NCI-H1436 (cell line): ENCODE measurements around the gene SAMSN1.

ENCODE experiments used
- DNase-seq: peaks from one replicate; lab custom pipeline; 2025; lab: John Stamatoyannopoulos, UW

The SAMSN1 gene

GRCh38 chr21:14545906-14546480, at the start of gene SAMSN1:
Gene SAMSN1, minus strand, starts transcription at chr21:14546315. Its CDS starts 54 bp downstream, at chr21:14546261.
- DNase-seq: no peak

GRCh38 chr21:14595449-14595848, 49.3 kb upstream of the SAMSN1 start:
- no peak for DNase-seq

GRCh38 chr21:14594967-14595366, 48.9 kb upstream of the SAMSN1 start:
- no peak for DNase-seq

DNA sequence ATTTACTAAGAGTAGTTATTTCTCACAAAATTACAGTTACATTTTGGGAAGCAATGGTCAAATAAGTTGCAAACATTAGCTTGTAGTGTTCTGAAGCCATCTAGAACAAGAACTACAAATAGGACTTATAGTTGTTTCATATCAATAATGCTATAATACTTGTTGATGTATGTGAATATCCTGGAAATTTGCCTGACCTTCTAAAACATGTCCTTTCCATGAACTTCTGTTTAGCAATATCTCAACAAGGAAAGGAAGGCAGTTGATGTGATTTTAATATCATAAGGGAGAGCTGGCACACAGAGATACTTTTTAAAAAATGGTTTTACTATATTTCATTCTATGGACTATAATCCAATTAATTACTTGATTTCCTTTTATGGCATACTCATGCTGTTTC, 47.1 kb upstream of the SAMSN1 start:
- no peak for DNase-seq

GRCh38 chr21:14592296-14593000, 46.3 kb upstream of the SAMSN1 start:
- DNase-seq: no peak

- no peak for DNase-seq
Measured at GRCh38 chr21:14591882-14592281, 45.8 kb upstream of the SAMSN1 start.

- DNase-seq: no peak
Measured at GRCh38 chr21:14591377-14591776, 45.3 kb upstream of the SAMSN1 start.

- no peak for DNase-seq
Measured at GRCh38 chr21:14589855-14590563, 43.9 kb upstream of the SAMSN1 start.

DNA sequence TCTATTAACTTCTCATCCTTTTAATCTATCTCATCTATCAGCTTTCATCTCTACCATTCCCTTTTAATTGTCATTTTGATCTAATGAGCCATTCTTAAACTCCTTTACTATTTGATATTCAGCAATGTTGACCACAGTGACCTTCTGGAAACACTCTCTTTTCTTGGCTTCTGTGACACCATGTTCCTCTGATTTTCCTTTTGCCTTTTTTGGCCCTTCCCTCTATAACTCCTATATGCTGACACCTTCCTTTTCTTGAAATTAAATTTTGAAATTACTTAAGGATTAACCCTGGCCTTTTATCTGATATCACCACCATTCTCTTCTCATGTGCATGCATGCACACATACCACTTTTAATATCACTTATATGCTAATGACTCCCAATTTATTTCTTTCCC, 41.2 kb upstream of the SAMSN1 start:
- no peak for DNase-seq

- no peak for DNase-seq
Measured at GRCh38 chr21:14585122-14585521, 39.0 kb upstream of the SAMSN1 start.

DNA sequence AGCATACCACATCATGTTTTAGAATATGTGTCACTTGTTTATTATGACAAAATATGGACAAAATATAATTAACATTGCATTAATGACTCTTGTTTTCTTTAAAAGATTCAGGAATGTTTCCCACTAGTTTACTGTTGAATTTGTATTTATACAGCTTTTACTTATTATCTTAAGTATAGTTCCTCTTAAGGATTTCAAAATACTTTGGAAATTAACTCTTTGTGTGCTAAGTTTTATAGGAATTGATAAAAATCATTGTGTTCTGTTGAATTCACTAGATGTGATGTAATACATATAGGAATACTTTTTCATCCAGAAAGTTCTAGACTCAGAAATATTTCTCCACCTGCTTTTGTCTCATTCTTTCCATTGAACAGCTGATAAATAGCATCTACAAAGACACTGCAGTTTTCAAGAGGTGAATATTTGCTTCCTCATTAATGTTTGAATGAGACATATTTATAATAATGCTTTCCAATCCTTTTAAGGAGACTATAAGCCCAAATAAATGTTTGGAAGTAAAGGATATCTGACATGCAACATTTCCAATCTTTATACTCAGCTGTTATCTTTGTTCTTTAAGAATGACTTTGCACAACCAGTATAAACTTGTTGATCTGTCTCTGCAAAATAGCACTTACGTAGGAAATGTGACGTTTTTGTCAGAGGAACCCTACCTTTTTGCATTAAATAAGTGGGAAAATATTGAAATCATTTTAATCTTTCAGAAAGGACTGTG, 38.4 kb upstream of the SAMSN1 start:
- DNase-seq: no peak

DNA sequence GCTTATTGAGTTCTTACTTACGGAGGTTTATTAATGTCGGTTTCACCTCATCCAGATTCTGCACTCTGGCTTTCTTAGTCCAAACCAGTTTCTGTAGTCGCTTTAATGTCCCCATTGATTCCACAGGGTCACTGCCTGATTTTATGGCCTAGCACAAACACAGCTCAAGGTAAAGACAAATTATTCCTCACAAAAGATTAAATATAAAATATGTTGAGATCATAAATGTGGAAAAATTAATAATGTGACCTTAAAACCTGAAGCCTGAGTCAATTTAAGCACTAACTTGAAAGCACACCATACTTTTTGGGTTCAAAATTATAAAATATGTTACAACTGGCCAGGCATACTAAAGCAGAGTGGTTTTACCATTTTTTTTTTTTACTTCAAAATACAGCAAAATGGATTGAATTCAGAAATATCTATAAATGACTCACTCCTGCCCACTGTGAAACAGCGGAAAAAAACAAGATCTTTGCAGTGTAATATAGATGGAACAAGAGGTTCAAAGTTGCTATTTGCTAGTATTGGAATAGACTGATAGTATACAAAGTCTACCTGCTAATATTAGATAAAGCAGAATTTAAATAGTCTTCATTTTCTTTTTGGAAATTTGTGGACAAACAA, 37.6 kb upstream of the SAMSN1 start:
- DNase-seq: no peak

DNA sequence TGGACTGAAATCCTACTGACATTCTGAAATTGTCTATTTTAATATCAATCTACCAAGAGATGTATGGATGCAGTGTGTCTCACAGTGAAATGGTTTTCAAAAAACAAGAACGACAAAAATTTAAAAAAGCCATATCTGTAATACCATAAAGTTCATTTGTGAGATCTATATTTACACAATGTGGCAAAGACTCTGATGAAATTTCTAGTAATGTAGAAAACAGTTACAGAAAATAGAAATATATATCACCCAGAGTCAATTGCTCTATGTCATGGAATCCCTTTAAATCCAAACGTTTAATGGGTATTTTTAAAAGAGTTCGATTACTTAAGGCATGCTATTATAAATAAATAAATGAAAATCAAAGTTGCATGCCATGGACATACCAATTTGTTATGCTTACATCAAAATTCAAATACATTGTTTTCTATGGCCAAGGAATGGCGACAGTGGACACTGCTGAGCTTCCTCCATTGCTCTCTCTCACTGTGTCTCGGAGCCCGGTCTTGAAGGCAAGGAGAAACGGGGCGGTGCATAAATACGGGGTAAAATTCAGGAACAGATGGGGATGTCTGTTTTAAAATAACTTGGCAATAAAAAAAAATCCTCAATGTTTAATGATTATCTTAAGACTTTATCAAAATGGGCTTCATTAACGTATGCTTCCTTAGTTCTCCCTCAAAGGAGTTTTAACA, 37.0 kb upstream of the SAMSN1 start:
- DNase-seq: no peak

DNA sequence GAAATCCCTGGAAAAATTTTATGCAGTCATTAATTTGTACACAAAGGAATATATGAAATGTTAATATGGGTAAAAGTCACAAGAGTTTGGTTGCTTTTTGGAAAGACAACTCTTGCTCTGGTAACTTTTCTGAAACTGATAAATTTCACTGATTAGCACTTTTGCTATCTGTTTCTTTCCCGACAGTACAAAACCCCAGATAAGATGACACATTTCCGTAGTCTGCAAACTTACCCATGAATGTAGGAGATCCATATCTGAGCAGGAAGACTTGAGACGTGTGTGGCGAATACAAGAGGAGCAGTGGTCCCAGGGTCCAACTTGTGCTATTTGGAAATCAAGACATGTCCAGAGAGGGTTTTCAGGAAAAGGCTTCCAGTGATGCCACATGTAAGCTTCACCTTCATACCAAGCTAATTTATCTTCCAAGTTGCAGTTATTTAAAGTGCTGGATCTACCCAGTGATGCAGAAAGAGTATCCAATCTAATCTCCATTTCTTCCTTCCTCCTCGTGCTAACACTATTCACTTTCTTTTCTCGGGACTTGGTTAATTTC, 35.9 kb upstream of the SAMSN1 start:
- no peak for DNase-seq

GRCh38 chr21:14573244-14573643, 27.1 kb upstream of the SAMSN1 start:
- DNase-seq: no peak

- DNase-seq: no peak
Measured at GRCh38 chr21:14572204-14572780, 26.2 kb upstream of the SAMSN1 start.

DNA sequence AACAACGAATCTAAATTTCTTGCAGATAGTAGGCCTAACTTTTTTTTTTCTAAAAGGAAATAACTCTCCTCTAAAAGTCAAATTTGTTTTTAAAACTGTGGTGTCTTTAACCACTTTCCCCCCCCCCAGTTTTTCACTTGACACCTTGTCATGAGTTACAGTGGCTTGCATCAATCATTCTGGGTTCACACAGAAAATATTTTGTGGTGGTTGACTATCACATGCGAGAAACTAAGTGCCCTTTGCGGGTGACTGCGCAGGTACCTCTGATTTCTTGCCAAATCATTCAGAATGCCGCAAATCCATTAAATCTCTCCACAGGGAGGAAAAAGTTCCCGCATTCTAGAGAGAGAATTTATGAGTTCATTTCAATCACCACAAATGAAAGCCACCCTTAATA, 23.8 kb upstream of the SAMSN1 start:
- no peak for DNase-seq

DNA sequence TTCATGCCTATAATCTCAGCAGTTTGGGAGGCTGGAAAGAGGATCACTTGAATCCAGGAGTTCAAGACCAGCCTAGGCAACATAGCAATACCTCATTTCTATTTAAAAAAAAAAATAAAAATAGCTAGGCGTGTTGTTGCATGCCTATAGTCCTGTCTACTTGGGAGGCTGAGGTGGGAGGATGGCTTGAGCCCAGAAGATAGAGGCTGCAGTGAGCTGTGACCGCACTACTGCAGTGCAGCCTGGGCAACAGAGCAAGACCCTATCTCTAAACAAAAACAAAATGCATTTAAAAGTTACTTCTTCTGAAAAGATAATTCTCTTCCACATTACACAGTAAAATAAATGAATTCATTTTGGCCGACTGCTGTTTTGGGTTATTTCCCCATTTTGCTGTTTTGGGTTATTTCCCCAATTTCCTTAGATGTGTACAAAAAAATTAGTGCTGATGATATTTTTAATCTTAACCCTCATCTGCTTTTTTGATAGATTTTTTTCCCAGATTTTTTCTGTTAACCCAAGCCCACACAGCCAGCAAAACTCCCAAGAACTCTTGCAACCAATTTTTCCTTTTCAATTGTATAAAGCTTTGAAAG, 23.0 kb upstream of the SAMSN1 start:
- DNase-seq: no peak

DNA sequence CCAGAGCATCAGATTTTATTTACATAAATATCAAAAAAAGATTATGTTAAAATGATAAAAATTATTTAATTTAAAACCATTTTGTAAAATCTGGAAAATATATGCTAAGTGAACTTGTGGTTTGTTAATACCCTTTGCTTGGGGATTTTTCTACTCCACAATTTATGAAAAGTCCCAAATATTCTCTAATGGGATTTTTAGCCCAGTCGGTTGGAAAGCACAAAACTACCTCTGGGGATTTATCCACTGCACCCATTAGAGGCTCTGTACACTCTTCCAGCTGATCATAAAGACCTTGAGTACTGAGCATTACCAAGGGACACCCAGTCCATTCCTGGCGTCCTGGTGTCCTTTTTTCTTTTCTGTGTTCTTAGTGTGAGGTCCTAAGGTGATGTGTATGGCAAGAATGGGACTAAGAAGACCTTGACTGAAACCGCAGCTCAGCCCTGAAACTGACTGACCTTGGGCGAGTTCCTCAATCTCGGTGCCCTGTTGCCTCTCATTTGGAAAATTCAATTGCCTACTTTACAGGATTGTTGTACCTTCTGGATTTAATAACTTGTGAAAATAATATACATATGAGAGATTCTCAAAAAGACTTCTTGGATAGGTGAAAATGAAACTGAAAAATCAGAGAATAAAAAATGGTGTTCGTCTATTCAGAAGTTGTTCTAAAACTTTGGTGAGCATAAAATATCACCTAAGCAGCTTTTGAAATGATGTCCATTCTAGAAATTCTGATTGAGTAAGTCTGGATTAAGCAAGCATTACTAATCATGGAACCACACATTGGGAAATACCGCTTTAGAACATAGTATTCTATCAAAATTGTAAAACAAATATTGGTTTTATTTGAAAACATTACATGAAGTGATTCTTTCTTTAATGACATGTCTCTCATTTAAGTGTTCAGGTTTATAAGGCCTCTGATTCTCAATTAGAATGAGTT, 21.5 kb upstream of the SAMSN1 start:
- no peak for DNase-seq
